HepG2 (cell line): ENCODE results near the gene RAD17. TPM values are rescaled to one million over a fixed set of nuclear protein-coding genes. Genes with fewer than 3 reads are reported as not detected.

Source experiments
- BORCS8-MEF2B ChIP-seq: sonication (generic); formaldehyde crosslinking; IDR thresholded peaks from 2 replicates; pipeline ENCODE4 v1.8.0; 2022; ENCODE audit warnings: mild to moderate bottlenecking, missing genetic modification reagents
- FOXM1 ChIP-seq: sonication (generic); formaldehyde crosslinking; IDR thresholded peaks from 2 replicates; pipeline ENCODE4 v1.5.0; 2020; ENCODE audit warnings: missing genetic modification reagents
- ZIK1 ChIP-seq: sonication (generic); formaldehyde crosslinking; IDR thresholded peaks from 2 replicates; pipeline ENCODE4 v1.5.0; 2020; ENCODE audit warnings: mild to moderate bottlenecking, low read depth, missing genetic modification reagents, borderline replicate concordance
- ZNF12 ChIP-seq: sonication (generic); formaldehyde crosslinking; IDR thresholded peaks from 2 replicates; pipeline ENCODE4 v1.5.0; 2020; ENCODE audit warnings: missing genetic modification reagents
- ZNF256 ChIP-seq: sonication (generic); formaldehyde crosslinking; conservative IDR thresholded peaks from 2 replicates; pipeline ENCODE4 v1.4.0; 2020; ENCODE audit warnings: missing genetic modification reagents
- ZNF44 ChIP-seq: sonication (generic); formaldehyde crosslinking; IDR thresholded peaks from 2 replicates; pipeline ENCODE4 v1.5.1; 2020; ENCODE audit warnings: mild to moderate bottlenecking, missing genetic modification reagents
- ZNF607 ChIP-seq: sonication (generic); formaldehyde crosslinking; IDR thresholded peaks from 2 replicates; pipeline ENCODE4 v1.5.1; 2020; ENCODE audit warnings: missing genetic modification reagents, mild to moderate bottlenecking, borderline replicate concordance
- ZSCAN9 ChIP-seq: IDR thresholded peaks from 2 replicates; pipeline ENCODE4 v1.6.1; 2016; ENCODE audit warnings: borderline replicate concordance
- polyA plus RNA-seq, 8 experiments: library from polyadenylated mRNA; depleted of rRNA in 3 of 8; stranded (reverse) in 7 of 8; unstranded in 1 of 8; fragments of >200 nt; fragmentation: Illumina TruSeq in 4 of 8; extraction: Trizol in 4 of 8; gene quantifications; 2 replicates each; pipeline versions ENCODE4 v1.2.1 to v1.2.3, GENCODE V29; 2011 to 2016; ENCODE audit warnings: low read depth in 4 of 8, missing spikeins in 1 of 8, mixed read lengths in 1 of 8; ENCODE audit not compliant: insufficient read depth in 1 of 8
- total RNA-seq, 5 experiments: library from RNA; depleted of rRNA; stranded (reverse); fragments of >200 nt; fragmentation: Illumina TruSeq; extraction: Trizol; gene quantifications; 2 replicates each; pipeline ENCODE4 v1.2.3, GENCODE V29; 2016; ENCODE audit warnings: low read depth in 1 of 5
- TF ChIP-seq, protein P1 (sequence below): sonication (generic); formaldehyde crosslinking; IDR thresholded peaks from 2 replicates; pipeline ENCODE4 v1.4.0; 2020; ENCODE audit warnings: mild to moderate bottlenecking, missing genetic modification reagents
- TF ChIP-seq, protein P2 (sequence below): sonication (generic); formaldehyde crosslinking; IDR thresholded peaks from 2 replicates; pipeline ENCODE4 v1.4.0; 2020; ENCODE audit warnings: missing genetic modification reagents, borderline replicate concordance
- TF ChIP-seq, protein P3 (sequence below): sonication (generic); formaldehyde crosslinking; IDR thresholded peaks from 2 replicates; pipeline ENCODE4 v1.4.0; 2020; ENCODE audit warnings: mild to moderate bottlenecking, missing genetic modification reagents
- TF ChIP-seq, protein P4 (sequence below), 2 experiments: sonication (generic) in 1 of 2; formaldehyde crosslinking in 1 of 2; IDR thresholded peaks; 2 replicates each; pipeline versions ENCODE4 v1.4.0 to v1.6.1; 2018 to 2020; ENCODE audit warnings: missing genetic modification reagents in 2 of 2, borderline replicate concordance in 1 of 2, low read depth in 1 of 2, mild to moderate bottlenecking in 1 of 2, missing biosample characterization in 1 of 2
- TF ChIP-seq, protein P5 (sequence below): sonication (generic); formaldehyde crosslinking; IDR thresholded peaks from 2 replicates; pipeline ENCODE4 v1.4.0; 2020; ENCODE audit warnings: mild to moderate bottlenecking, missing genetic modification reagents
- TF ChIP-seq, protein P6 (sequence below): sonication (generic); formaldehyde crosslinking; IDR thresholded peaks from 2 replicates; pipeline ENCODE4 v1.8.0; 2022; ENCODE audit warnings: mild to moderate bottlenecking, missing genetic modification reagents

Gene RAD17
- total and polyA plus RNA-seq, 2 of the 13 experiments (the other 11 are each of a cell fraction or from before 2014, with no cell fraction given): 24.0 to 25.9 TPM

DNA sequence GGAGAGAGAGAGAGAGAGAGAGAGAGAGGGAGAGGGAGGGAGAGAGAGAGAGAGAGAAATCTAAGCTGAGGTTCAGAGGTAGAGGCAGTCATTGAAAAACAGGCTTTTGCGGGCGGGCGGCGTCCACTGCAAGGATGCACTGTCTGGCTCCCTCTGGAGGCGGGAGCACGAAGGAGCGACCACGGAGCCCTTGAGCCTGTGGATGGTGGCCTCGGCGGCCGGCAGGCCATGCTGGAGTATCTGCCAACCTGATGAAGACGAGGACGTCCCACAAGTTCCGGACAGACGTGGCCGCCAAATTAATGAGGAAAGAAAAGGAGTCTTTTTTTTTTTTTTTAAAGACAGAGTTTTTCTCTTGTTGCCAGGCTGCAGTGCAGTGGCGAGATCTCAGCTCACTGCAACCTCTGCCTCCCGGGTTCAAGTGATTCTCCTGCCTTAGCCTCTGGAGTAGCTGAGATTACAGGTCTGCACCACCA lies 34.8 kb upstream of the RAD17 start (continued):
- TF ChIP-seq, protein P1, sequence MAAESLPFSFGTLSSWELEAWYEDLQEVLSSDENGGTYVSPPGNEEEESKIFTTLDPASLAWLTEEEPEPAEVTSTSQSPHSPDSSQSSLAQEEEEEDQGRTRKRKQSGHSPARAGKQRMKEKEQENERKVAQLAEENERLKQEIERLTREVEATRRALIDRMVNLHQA (CRISPR knock-in tag): no peak
- no peak for TF ChIP-seq ZNF607 (CRISPR knock-in tag)
- TF ChIP-seq, protein P2, sequence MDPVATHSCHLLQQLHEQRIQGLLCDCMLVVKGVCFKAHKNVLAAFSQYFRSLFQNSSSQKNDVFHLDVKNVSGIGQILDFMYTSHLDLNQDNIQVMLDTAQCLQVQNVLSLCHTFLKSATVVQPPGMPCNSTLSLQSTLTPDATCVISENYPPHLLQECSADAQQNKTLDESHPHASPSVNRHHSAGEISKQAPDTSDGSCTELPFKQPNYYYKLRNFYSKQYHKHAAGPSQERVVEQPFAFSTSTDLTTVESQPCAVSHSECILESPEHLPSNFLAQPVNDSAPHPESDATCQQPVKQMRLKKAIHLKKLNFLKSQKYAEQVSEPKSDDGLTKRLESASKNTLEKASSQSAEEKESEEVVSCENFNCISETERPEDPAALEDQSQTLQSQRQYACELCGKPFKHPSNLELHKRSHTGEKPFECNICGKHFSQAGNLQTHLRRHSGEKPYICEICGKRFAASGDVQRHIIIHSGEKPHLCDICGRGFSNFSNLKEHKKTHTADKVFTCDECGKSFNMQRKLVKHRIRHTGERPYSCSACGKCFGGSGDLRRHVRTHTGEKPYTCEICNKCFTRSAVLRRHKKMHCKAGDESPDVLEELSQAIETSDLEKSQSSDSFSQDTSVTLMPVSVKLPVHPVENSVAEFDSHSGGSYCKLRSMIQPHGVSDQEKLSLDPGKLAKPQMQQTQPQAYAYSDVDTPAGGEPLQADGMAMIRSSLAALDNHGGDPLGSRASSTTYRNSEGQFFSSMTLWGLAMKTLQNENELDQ (CRISPR knock-in tag): no peak
- TF ChIP-seq, protein P3, sequence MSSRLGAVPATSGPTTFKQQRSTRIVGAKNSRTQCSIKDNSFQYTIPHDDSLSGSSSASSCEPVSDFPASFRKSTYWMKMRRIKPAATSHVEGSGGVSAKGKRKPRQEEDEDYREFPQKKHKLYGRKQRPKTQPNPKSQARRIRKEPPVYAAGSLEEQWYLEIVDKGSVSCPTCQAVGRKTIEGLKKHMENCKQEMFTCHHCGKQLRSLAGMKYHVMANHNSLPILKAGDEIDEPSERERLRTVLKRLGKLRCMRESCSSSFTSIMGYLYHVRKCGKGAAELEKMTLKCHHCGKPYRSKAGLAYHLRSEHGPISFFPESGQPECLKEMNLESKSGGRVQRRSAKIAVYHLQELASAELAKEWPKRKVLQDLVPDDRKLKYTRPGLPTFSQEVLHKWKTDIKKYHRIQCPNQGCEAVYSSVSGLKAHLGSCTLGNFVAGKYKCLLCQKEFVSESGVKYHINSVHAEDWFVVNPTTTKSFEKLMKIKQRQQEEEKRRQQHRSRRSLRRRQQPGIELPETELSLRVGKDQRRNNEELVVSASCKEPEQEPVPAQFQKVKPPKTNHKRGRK: peak; percentile 33; the same call in 1 of the 2 replicates
- TF ChIP-seq BORCS8-MEF2B (CRISPR knock-in tag): 0 out of 2 replicates have a peak, but pooled peaks have one; percentile 31
- no peak for TF ChIP-seq FOXM1
- TF ChIP-seq, protein P4, sequence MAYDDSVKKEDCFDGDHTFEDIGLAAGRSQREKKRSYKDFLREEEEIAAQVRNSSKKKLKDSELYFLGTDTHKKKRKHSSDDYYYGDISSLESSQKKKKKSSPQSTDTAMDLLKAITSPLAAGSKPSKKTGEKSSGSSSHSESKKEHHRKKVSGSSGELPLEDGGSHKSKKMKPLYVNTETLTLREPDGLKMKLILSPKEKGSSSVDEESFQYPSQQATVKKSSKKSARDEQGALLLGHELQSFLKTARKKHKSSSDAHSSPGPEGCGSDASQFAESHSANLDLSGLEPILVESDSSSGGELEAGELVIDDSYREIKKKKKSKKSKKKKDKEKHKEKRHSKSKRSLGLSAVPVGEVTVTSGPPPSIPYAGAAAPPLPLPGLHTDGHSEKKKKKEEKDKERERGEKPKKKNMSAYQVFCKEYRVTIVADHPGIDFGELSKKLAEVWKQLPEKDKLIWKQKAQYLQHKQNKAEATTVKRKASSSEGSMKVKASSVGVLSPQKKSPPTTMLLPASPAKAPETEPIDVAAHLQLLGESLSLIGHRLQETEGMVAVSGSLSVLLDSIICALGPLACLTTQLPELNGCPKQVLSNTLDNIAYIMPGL (CRISPR knock-in tag; IDR thresholded peaks at IDR 0.05; ENCODE audit: borderline replicate concordance in 1 of 2, low read depth in 1 of 2): peak; percentile 80 to 88
- TF ChIP-seq ZIK1: no peak
- no peak for TF ChIP-seq ZSCAN9 (CRISPR knock-in tag)
- TF ChIP-seq ZNF12 (CRISPR knock-in tag): no peak
- TF ChIP-seq, protein P5, sequence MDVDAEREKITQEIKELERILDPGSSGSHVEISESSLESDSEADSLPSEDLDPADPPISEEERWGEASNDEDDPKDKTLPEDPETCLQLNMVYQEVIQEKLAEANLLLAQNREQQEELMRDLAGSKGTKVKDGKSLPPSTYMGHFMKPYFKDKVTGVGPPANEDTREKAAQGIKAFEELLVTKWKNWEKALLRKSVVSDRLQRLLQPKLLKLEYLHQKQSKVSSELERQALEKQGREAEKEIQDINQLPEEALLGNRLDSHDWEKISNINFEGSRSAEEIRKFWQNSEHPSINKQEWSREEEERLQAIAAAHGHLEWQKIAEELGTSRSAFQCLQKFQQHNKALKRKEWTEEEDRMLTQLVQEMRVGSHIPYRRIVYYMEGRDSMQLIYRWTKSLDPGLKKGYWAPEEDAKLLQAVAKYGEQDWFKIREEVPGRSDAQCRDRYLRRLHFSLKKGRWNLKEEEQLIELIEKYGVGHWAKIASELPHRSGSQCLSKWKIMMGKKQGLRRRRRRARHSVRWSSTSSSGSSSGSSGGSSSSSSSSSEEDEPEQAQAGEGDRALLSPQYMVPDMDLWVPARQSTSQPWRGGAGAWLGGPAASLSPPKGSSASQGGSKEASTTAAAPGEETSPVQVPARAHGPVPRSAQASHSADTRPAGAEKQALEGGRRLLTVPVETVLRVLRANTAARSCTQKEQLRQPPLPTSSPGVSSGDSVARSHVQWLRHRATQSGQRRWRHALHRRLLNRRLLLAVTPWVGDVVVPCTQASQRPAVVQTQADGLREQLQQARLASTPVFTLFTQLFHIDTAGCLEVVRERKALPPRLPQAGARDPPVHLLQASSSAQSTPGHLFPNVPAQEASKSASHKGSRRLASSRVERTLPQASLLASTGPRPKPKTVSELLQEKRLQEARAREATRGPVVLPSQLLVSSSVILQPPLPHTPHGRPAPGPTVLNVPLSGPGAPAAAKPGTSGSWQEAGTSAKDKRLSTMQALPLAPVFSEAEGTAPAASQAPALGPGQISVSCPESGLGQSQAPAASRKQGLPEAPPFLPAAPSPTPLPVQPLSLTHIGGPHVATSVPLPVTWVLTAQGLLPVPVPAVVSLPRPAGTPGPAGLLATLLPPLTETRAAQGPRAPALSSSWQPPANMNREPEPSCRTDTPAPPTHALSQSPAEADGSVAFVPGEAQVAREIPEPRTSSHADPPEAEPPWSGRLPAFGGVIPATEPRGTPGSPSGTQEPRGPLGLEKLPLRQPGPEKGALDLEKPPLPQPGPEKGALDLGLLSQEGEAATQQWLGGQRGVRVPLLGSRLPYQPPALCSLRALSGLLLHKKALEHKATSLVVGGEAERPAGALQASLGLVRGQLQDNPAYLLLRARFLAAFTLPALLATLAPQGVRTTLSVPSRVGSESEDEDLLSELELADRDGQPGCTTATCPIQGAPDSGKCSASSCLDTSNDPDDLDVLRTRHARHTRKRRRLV (CRISPR knock-in tag): no peak
- TF ChIP-seq, protein P6, sequence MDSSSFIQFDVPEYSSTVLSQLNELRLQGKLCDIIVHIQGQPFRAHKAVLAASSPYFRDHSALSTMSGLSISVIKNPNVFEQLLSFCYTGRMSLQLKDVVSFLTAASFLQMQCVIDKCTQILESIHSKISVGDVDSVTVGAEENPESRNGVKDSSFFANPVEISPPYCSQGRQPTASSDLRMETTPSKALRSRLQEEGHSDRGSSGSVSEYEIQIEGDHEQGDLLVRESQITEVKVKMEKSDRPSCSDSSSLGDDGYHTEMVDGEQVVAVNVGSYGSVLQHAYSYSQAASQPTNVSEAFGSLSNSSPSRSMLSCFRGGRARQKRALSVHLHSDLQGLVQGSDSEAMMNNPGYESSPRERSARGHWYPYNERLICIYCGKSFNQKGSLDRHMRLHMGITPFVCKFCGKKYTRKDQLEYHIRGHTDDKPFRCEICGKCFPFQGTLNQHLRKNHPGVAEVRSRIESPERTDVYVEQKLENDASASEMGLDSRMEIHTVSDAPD (CRISPR knock-in tag): no peak
- no peak for TF ChIP-seq ZNF44 (CRISPR knock-in tag)
- no peak for TF ChIP-seq ZNF256
